GM19328 (cell line): Measurements from ENCODE around the gene THSD4.
"Not testable (repeated sequence)": the region's sequence is repeated elsewhere in the genome, so short reads cannot be mapped to it uniquely, and the experiment has no call there.

Experiments used
- ATAC-seq: cut with Tn5 transposase; IDR thresholded peaks from one replicate; pipeline ENCODE4 v1.9.1; 2021; ENCODE audit warnings: mild to moderate bottlenecking, moderate library complexity; ENCODE audit not compliant: unreplicated experiment

The THSD4 gene

GRCh38 chr15:71248386-71248785, 133.1 kb downstream of the THSD4 start:
- ATAC-seq = no peak

GRCh38 chr15:71249986-71250385, 134.7 kb downstream of the THSD4 start:
- ATAC-seq = no peak

- ATAC-seq = no peak
These were observed 135.8 kb downstream of the THSD4 start for GRCh38 chr15:71250936-71251583.

- no peak for ATAC-seq
These were observed 136.3 kb downstream of the THSD4 start for GRCh38 chr15:71251584-71252043.

GRCh38 chr15:71252044-71252739, 136.9 kb downstream of the THSD4 start:
- ATAC-seq = no peak

GRCh38 chr15:71252740-71253047, 137.4 kb downstream of the THSD4 start:
- ATAC-seq = no peak

GRCh38 chr15:71254491-71254890, 139.2 kb downstream of the THSD4 start:
- no peak for ATAC-seq

GRCh38 chr15:71256934-71257664, 141.8 kb downstream of the THSD4 start:
- ATAC-seq = no peak

- no peak for ATAC-seq
These were observed 144.6 kb downstream of the THSD4 start for GRCh38 chr15:71259866-71260265.

GRCh38 chr15:71261418-71261817, 146.1 kb downstream of the THSD4 start:
- no peak for ATAC-seq

GRCh38 chr15:71261909-71262308, 146.6 kb downstream of the THSD4 start:
- no peak for ATAC-seq

- no peak for ATAC-seq
These were observed 147.3 kb downstream of the THSD4 start for GRCh38 chr15:71262599-71262998.

GRCh38 chr15:71265606-71266005, 150.3 kb downstream of the THSD4 start:
- not testable (repeated sequence) for ATAC-seq

GRCh38 chr15:71271327-71271726, 156.1 kb downstream of the THSD4 start:
- no peak for ATAC-seq

GRCh38 chr15:71272932-71273331, 157.7 kb downstream of the THSD4 start:
- ATAC-seq = no peak

GRCh38 chr15:71273731-71274447, 158.6 kb downstream of the THSD4 start:
- ATAC-seq = no peak

- ATAC-seq = no peak
These were observed 159.2 kb downstream of the THSD4 start for GRCh38 chr15:71274448-71274798.

GRCh38 chr15:71275098-71275497, 159.8 kb downstream of the THSD4 start:
- no peak for ATAC-seq

- ATAC-seq = no peak
These were observed 160.5 kb downstream of the THSD4 start for GRCh38 chr15:71275566-71276335.

GRCh38 chr15:71276336-71276665, 161.0 kb downstream of the THSD4 start:
- ATAC-seq = no peak
